ENCODE results near the gene ADO. TPM values are rescaled to one million over a fixed set of nuclear protein-coding genes. Genes with fewer than 3 reads are reported as not detected.

Gene ADO
- total and polyA plus RNA-seq, 5 experiments from 2014 or later: 1.7 to 15.6 (median 3.2) TPM

GRCh38 chr10:62829622-62830021, 25.1 kb downstream of the ADO start:
- ATAC-seq: no peak
- Mint-ChIP-seq H3K27ac (no peak overlapping the region), H3K36me3 (no peaks in the 10 kb centered on the region), H3K27me3 (peaks cover 8 to 22% (median 11%) of the 10 kb centered on the region in 5 donors), H3K4me3 (no peak overlapping the region), H3K4me1 (no peaks in the 10 kb centered on the region), H3K9me3 (no peaks in the 10 kb centered on the region)
- DNase-seq: no peak
- POLR2A ChIA-PET: no interaction called here

- Mint-ChIP-seq H3K27ac (no peak overlapping the region), H3K4me1 (no peaks in the 10 kb centered on the region), H3K9me3 (no peaks in the 10 kb centered on the region), H3K27me3 (peaks cover 8 to 22% (median 11%) of the 10 kb centered on the region in 5 donors), H3K4me3 (no peak overlapping the region), H3K36me3 (no peaks in the 10 kb centered on the region)
- ATAC-seq (no peak), DNase-seq (no peak)
- POLR2A ChIA-PET: no interaction called here
Measured at GRCh38 chr10:62830679-62831078, 26.2 kb downstream of the ADO start.

- no peaks in the 10 kb centered on the region for H3K4me1 Mint-ChIP-seq
- no peak for DNase-seq
- no peaks in the 10 kb centered on the region for H3K36me3 Mint-ChIP-seq
- no peak overlapping the region for H3K27ac Mint-ChIP-seq
- H3K27me3 Mint-ChIP-seq: peaks cover 8 to 25% (median 11%) of the 10 kb centered on the region in 5 donors
- no peak overlapping the region for H3K4me3 Mint-ChIP-seq
- ATAC-seq: no peak
- POLR2A ChIA-PET: no interaction called here
- no peaks in the 10 kb centered on the region for H3K9me3 Mint-ChIP-seq
Measured at GRCh38 chr10:62831346-62831745, 26.8 kb downstream of the ADO start.

- DNase-seq (no peak), ATAC-seq (no peak)
- Mint-ChIP-seq H3K4me3 (no peak overlapping the region), H3K27ac (no peak overlapping the region), H3K9me3 (no peaks in the 10 kb centered on the region), H3K4me1 (peaks cover 0 to 8% (median 4%) of the 10 kb centered on the region in 4 donors), H3K36me3 (no peaks in the 10 kb centered on the region), H3K27me3 (peaks cover 0 to 24% (median 5%) of the 10 kb centered on the region in 5 donors)
- POLR2A ChIA-PET: no interaction called here
Measured at GRCh38 chr10:62839590-62839989, 35.1 kb downstream of the ADO start.

- no peak for ATAC-seq
- no peak overlapping the region for H3K4me3 Mint-ChIP-seq
- H3K9me3 Mint-ChIP-seq: peaks cover 0 to 17% (median 9%) of the 10 kb centered on the region in 9 donors
- no peak for DNase-seq
- POLR2A ChIA-PET: no interaction called here
- peaks cover 0 to 14% (median 9%) of the 10 kb centered on the region in 3 donors for H3K36me3 Mint-ChIP-seq
- H3K4me1 Mint-ChIP-seq: peaks cover 0 to 11% (median 5%) of the 10 kb centered on the region in 4 donors
- no peak overlapping the region for H3K27ac Mint-ChIP-seq
- peaks cover 2 to 11% (median 2%) of the 10 kb centered on the region in 5 donors for H3K27me3 Mint-ChIP-seq
Measured at GRCh38 chr10:62842983-62843382, 38.5 kb downstream of the ADO start.

- no peak for ATAC-seq
- POLR2A ChIA-PET: no interaction called here
- no peak for DNase-seq
Measured at GRCh38 chr10:62843600-62843999, 39.1 kb downstream of the ADO start.

GRCh38 chr10:62844280-62845011, 39.9 kb downstream of the ADO start:
- Mint-ChIP-seq H3K27ac (no peak overlapping the region), H3K9me3 (peaks cover 0 to 30% (median 14%) of the 10 kb centered on the region in 9 donors), H3K4me3 (no peak overlapping the region), H3K27me3 (peaks cover 2 to 19% (median 3%) of the 10 kb centered on the region in 5 donors), H3K4me1 (peaks cover 0 to 11% (median 5%) of the 10 kb centered on the region in 4 donors), H3K36me3 (peaks cover 0 to 24% (median 16%) of the 10 kb centered on the region in 3 donors)
- ATAC-seq (peak in 1 of 2 donors; percentile 12), DNase-seq (no peak)
- POLR2A ChIA-PET: no interaction called here

More at GRCh38 chr10:62843600-62843999, 39.1 kb downstream of the ADO start:
- Mint-ChIP-seq H3K9me3 (peaks cover 0 to 23% (median 14%) of the 10 kb centered on the region in 9 donors), H3K4me1 (peaks cover 0 to 11% (median 5%) of the 10 kb centered on the region in 4 donors), H3K4me3 (no peak overlapping the region), H3K27ac (no peak overlapping the region), H3K36me3 (peaks cover 0 to 19% (median 15%) of the 10 kb centered on the region in 3 donors), H3K27me3 (peaks cover 2 to 11% (median 2%) of the 10 kb centered on the region in 5 donors)

GRCh38 chr10:62847433-62847832, 42.9 kb downstream of the ADO start:
- H3K4me1 Mint-ChIP-seq: peaks cover 3 to 19% (median 11%) of the 10 kb centered on the region in 4 donors
- POLR2A ChIA-PET: no interaction called here
- peaks cover 0 to 25% (median 16%) of the 10 kb centered on the region in 3 donors for H3K36me3 Mint-ChIP-seq
- peaks cover 0 to 12% (median 2%) of the 10 kb centered on the region in 5 donors for H3K27me3 Mint-ChIP-seq
- peaks cover 0 to 31% (median 16%) of the 10 kb centered on the region in 9 donors for H3K9me3 Mint-ChIP-seq
- no peak overlapping the region for H3K4me3 Mint-ChIP-seq
- ATAC-seq: no peak
- no peak overlapping the region for H3K27ac Mint-ChIP-seq
- no peak for DNase-seq

GRCh38 chr10:62850646-62851045, 46.1 kb downstream of the ADO start:
- H3K9me3 Mint-ChIP-seq: peaks cover 0 to 31% (median 16%) of the 10 kb centered on the region in 9 donors
- H3K36me3 Mint-ChIP-seq: peaks cover 0 to 25% (median 16%) of the 10 kb centered on the region in 3 donors
- H3K27ac Mint-ChIP-seq: no peak overlapping the region
- H3K4me3 Mint-ChIP-seq: no peak overlapping the region
- POLR2A ChIA-PET: no interaction called here
- DNase-seq (no peak), ATAC-seq (no peak)
- peaks cover 3 to 45% (median 18%) of the 10 kb centered on the region in 4 donors for H3K4me1 Mint-ChIP-seq
- peaks cover 0 to 21% (median 5%) of the 10 kb centered on the region in 5 donors for H3K27me3 Mint-ChIP-seq

GRCh38 chr10:62851442-62851841, 46.9 kb downstream of the ADO start:
- peaks cover 3 to 53% (median 20%) of the 10 kb centered on the region in 4 donors for H3K4me1 Mint-ChIP-seq
- POLR2A ChIA-PET: no interaction called here
- H3K27me3 Mint-ChIP-seq: peaks cover 0 to 24% (median 5%) of the 10 kb centered on the region in 5 donors
- H3K9me3 Mint-ChIP-seq: peaks cover 0 to 30% (median 16%) of the 10 kb centered on the region in 9 donors
- ATAC-seq: no peak
- peaks cover 0 to 23% (median 16%) of the 10 kb centered on the region in 3 donors for H3K36me3 Mint-ChIP-seq
- no peak overlapping the region for H3K27ac Mint-ChIP-seq
- H3K4me3 Mint-ChIP-seq: peak overlapping the region in 1 of 10 donors; percentile 15
- no peak for DNase-seq

- POLR2A ChIA-PET: no interaction called here
- Mint-ChIP-seq H3K27ac (peak overlapping the region in 3 of 10 donors; percentile 3 to 65 (median 60)), H3K4me3 (peak overlapping the region in 3 of 10 donors; percentile 12 to 61 (median 57)), H3K4me1 (peaks cover 3 to 63% (median 20%) of the 10 kb centered on the region in 4 donors), H3K27me3 (peaks cover 0 to 24% (median 5%) of the 10 kb centered on the region in 5 donors), H3K36me3 (peaks cover 0 to 11% (median 6%) of the 10 kb centered on the region in 3 donors), H3K9me3 (peaks cover 0 to 13% (median 6%) of the 10 kb centered on the region in 9 donors)
- DNase-seq (peak in 1 of 10 donors; percentile 27), ATAC-seq (peak in 1 of 2 donors; percentile 36)
Measured at GRCh38 chr10:62852961-62853702, 48.6 kb downstream of the ADO start.

- Mint-ChIP-seq H3K4me3 (peak overlapping the region in 3 of 10 donors; percentile 12 to 61 (median 54)), H3K27ac (peak overlapping the region in 3 of 10 donors; percentile 3 to 65 (median 60)), H3K4me1 (peaks cover 3 to 63% (median 20%) of the 10 kb centered on the region in 4 donors), H3K9me3 (peaks cover 0 to 7% (median 0%) of the 10 kb centered on the region in 9 donors), H3K27me3 (peaks cover 0 to 23% (median 5%) of the 10 kb centered on the region in 5 donors), H3K36me3 (peaks cover 0 to 5% (median 0%) of the 10 kb centered on the region in 3 donors)
- POLR2A ChIA-PET: interaction anchor here (0.6 kb wide), 1 partner anchor 225 kb away, joined by 3 read pairs; no protein-coding TSS in a partner anchor
- ATAC-seq: no peak
- DNase-seq: peak in 1 of 10 donors; percentile 20
Measured at GRCh38 chr10:62853710-62854109, 49.2 kb downstream of the ADO start.
